Epithelial cell of esophagus (primary cell): Measurements from ENCODE around the gene PDLIM4.

ENCODE experiments used
- DNase-seq: peaks from one replicate; pipeline ENCODE4 v3.0.0; 2010; ENCODE audit warnings: low read depth
- H3K4me3 ChIP-seq: 2 replicates; pipeline ENCODE4 v1.5.1; 2011; ENCODE audit warnings: mild to moderate bottlenecking, low read length, control low read depth
- TF ChIP-seq, protein P1 (sequence below): IDR thresholded peaks from 2 replicates; pipeline ENCODE4 v1.5.1; 2011; ENCODE audit warnings: low read depth, mild to moderate bottlenecking, low read length, control low read depth, inconsistent platforms; ENCODE audit not compliant: insufficient read depth; ENCODE audit errors: missing control alignments

Gene PDLIM4

DNA sequence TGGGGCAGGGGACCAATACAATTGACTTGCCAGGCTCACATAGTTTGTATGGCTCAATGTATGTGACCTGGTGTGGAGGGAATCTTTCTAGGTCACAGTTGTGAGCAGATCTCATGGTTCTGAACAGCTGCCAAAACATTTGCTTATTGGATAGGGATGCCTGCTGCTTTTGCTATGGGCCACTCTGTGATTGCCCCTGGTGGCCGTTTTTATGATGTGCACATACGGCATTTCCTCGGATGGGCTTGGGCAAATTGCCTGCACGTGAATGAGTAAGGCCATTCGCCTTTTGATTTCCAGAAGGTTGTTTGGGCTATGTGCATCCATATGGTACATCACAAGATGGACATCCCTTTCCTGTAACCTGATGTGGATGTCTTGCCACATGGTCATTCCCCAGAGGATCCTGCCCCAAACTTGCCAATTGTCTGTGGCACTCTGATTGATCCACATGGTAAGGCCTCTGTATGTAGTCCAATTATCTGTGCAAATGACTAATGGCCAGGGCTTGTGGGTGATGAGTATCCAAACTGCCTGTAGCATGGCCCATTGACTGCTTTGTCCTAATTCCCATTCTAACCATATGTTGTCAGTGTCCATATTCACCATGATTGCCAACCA lies 26.0 kb downstream of the PDLIM4 start:
- no peak overlapping the region for H3K4me3 ChIP-seq
- TF ChIP-seq, protein P1, sequence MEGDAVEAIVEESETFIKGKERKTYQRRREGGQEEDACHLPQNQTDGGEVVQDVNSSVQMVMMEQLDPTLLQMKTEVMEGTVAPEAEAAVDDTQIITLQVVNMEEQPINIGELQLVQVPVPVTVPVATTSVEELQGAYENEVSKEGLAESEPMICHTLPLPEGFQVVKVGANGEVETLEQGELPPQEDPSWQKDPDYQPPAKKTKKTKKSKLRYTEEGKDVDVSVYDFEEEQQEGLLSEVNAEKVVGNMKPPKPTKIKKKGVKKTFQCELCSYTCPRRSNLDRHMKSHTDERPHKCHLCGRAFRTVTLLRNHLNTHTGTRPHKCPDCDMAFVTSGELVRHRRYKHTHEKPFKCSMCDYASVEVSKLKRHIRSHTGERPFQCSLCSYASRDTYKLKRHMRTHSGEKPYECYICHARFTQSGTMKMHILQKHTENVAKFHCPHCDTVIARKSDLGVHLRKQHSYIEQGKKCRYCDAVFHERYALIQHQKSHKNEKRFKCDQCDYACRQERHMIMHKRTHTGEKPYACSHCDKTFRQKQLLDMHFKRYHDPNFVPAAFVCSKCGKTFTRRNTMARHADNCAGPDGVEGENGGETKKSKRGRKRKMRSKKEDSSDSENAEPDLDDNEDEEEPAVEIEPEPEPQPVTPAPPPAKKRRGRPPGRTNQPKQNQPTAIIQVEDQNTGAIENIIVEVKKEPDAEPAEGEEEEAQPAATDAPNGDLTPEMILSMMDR, result peak; percentile 43
- peak; percentile 55 for DNase-seq

DNA sequence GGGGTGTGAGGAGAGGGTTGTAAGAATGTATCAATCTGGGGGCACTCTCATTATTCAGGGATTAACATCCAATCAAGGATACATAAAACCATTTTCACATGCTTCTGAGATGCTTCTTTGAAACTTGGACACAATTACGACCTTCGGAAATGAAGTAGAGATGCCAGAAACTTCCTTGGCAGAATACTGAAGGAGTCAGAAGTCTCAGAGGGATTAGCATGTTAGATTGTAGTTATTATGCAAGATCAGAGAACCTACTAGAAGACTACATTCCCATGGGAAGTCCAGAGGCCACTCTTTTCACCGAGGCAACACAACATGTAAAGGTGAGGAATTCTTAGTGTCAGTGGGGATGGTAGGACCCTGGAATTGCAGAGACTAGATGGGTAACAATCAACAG lies 31.6 kb downstream of the PDLIM4 start:
- no peak overlapping the region for H3K4me3 ChIP-seq
- TF ChIP-seq, protein P1, result no peak
- no peak for DNase-seq

GRCh38 chr5:132291026-132291425 lies 33.5 kb downstream of the PDLIM4 start:
- TF ChIP-seq, protein P1, result no peak
- no peak overlapping the region for H3K4me3 ChIP-seq
- DNase-seq, result no peak

DNA sequence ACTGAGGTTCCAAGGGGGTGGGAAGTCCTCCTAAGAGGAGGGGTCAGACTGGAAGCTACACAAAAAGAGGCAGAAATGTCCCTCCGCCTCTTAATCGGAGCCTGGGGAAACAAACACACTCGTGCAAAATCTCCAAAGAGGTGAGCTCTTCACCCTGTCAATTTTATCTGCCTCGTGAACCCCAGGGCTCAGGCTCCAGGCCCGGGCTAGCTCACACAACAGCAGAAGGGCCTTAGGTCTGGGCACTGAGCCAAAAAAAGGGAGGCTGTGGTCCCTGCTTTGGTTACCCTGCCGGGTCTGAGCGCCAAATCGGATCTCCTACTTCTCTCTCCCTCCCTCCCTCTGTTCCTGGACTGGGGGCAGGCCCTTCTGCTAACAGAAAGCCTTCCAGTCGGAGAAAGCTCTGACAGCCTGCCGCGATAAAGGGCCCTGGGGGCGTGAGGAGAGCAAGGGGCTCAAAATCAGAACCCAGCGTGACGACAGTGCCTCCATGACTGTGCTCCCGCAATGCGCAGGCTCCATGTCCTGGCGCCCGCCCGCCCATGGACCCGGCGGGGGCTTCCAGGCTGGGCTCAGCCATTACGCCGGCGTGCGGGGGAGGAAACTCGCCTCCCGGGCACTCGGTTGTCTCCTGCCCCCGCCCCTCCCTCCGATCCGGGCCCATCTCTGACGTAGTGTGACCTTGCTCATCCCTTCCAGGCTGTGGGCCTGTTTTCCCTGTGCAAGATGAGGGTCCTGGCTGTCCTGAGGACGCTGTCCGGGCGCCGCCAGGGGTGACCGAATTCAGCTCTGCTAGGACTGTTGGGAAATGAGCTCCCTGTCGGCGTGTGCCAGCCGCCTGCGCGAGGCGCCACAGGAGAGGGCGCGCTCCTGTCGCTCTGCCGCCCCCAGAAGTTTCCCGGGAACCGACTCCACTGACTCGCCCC lies 35.8 kb downstream of the PDLIM4 start:
- TF ChIP-seq, protein P1, result peak; percentile 19
- peak overlapping the region; percentile 56 for H3K4me3 ChIP-seq
- DNase-seq, result peak; percentile 73

GRCh38 chr5:132293992-132294727 lies 36.7 kb downstream of the PDLIM4 start, which contains the start of gene SLC22A4:
TSS of gene SLC22A4 (plus strand) at chr5:132294394. CDS start at chr5:132294617, 223 bp downstream.
- peak; percentile 84 for DNase-seq
- TF ChIP-seq, protein P1, result no peak
- peak within 1 kb of the TSS; percentile 56 for H3K4me3 ChIP-seq

- TF ChIP-seq, protein P1, result no peak
- peak overlapping the region; percentile 56 for H3K4me3 ChIP-seq
- peak; percentile 91 for DNase-seq
These were observed 37.4 kb downstream of the PDLIM4 start for GRCh38 chr5:132294728-132295504.
